Glomerular visceral epithelial cell (primary cell): ENCODE measurements around the gene COX19.
"Not testable (repeated sequence)": the region's sequence is repeated elsewhere in the genome, so short reads cannot be mapped to it uniquely, and the experiment has no call there.

Source experiments
- DNase-seq: peaks from one replicate; pipeline ENCODE4 v3.0.0-alpha.2; 2016; ENCODE audit errors: extremely low spot score

COX19 gene

GRCh38 chr7:945556-946255 is 29.6 kb downstream of the COX19 start:
- peak; percentile 37 for DNase-seq

- peak; percentile 16 for DNase-seq
Observed at GRCh38 chr7:945147-945555, 30.2 kb downstream of the COX19 start.

- DNase-seq: no peak
Observed at GRCh38 chr7:944744-945143, 30.6 kb downstream of the COX19 start.

- DNase-seq: not testable (repeated sequence)
Observed at GRCh38 chr7:943793-944192, 31.6 kb downstream of the COX19 start.

GRCh38 chr7:940599-941408 is 34.5 kb downstream of the COX19 start:
- no peak for DNase-seq

- DNase-seq: no peak
Observed at GRCh38 chr7:939843-940242, 35.5 kb downstream of the COX19 start.

GRCh38 chr7:938546-939185 is 36.7 kb downstream of the COX19 start:
- DNase-seq: no peak

GRCh38 chr7:937856-938484 is 37.4 kb downstream of the COX19 start:
- no peak for DNase-seq

- no peak for DNase-seq
Observed at GRCh38 chr7:936386-937054, 38.8 kb downstream of the COX19 start.

GRCh38 chr7:935874-936385 is 39.4 kb downstream of the COX19 start:
- DNase-seq: no peak

- no peak for DNase-seq
Observed at GRCh38 chr7:935164-935873, 40.0 kb downstream of the COX19 start.

- no peak for DNase-seq
Observed at GRCh38 chr7:934469-935163, 40.7 kb downstream of the COX19 start.

GRCh38 chr7:932651-932975 is 42.7 kb downstream of the COX19 start:
- no peak for DNase-seq

GRCh38 chr7:931871-932650 is 43.3 kb downstream of the COX19 start:
- no peak for DNase-seq

- no peak for DNase-seq
Observed at GRCh38 chr7:930975-931758, 44.2 kb downstream of the COX19 start.

GRCh38 chr7:929311-929711 is 46.0 kb downstream of the COX19 start:
- no peak for DNase-seq

GRCh38 chr7:927031-927671 is 48.2 kb downstream of the COX19 start:
- DNase-seq: no peak
